ENCODE measurements around the gene THAP4. TPM values are rescaled to one million over a fixed set of nuclear protein-coding genes. Genes with fewer than 3 reads are reported as not detected.

THAP4 gene
- total RNA-seq, 2 experiments from 2014 or later = 35.0 to 35.5 TPM

GRCh38 chr2:241553512-241553830 lies 83.5 kb downstream of the THAP4 start:
- H3K27me3 Mint-ChIP-seq = peaks cover 28% of the 10 kb centered on the region
- H3K4me1 Mint-ChIP-seq = peaks cover 7% of the 10 kb centered on the region
- ATAC-seq (ENCODE audit: low read depth) (no peak), DNase-seq (no peak)
- H3K27ac Mint-ChIP-seq = no peak overlapping the region
- POLR2A ChIA-PET = no interaction called here
- peaks cover 6% of the 10 kb centered on the region for H3K9me3 Mint-ChIP-seq
- H3K4me3 Mint-ChIP-seq = no peak overlapping the region
- peaks cover 4% of the 10 kb centered on the region for H3K36me3 Mint-ChIP-seq

GRCh38 chr2:241551998-241552737 lies 84.8 kb downstream of the THAP4 start:
- DNase-seq (no peak), ATAC-seq (ENCODE audit: low read depth) (no peak)
- Mint-ChIP-seq H3K4me1 (peaks cover 4% of the 10 kb centered on the region), H3K27me3 (peaks cover 15% of the 10 kb centered on the region), H3K27ac (no peak overlapping the region), H3K4me3 (no peak overlapping the region), H3K36me3 (no peaks in the 10 kb centered on the region), H3K9me3 (peaks cover 2% of the 10 kb centered on the region)
- POLR2A ChIA-PET = no interaction called here

GRCh38 chr2:241551599-241551997 lies 85.4 kb downstream of the THAP4 start:
- Mint-ChIP-seq H3K27me3 (peaks cover 10% of the 10 kb centered on the region), H3K4me1 (peaks cover 4% of the 10 kb centered on the region), H3K36me3 (no peaks in the 10 kb centered on the region), H3K27ac (no peak overlapping the region), H3K4me3 (no peak overlapping the region), H3K9me3 (peaks cover 2% of the 10 kb centered on the region)
- no peak for ATAC-seq (ENCODE audit: low read depth)
- DNase-seq = no peak
- POLR2A ChIA-PET = no interaction called here

GRCh38 chr2:241550616-241551580 lies 86.1 kb downstream of the THAP4 start:
- Mint-ChIP-seq H3K27ac (no peak overlapping the region), H3K4me3 (no peak overlapping the region), H3K9me3 (peaks cover 1% of the 10 kb centered on the region), H3K36me3 (no peaks in the 10 kb centered on the region), H3K27me3 (peaks cover 6% of the 10 kb centered on the region), H3K4me1 (peaks cover 4% of the 10 kb centered on the region)
- no peak for DNase-seq
- ATAC-seq (ENCODE audit: low read depth) = no peak
- POLR2A ChIA-PET = no interaction called here

GRCh38 chr2:241548451-241548835 lies 88.5 kb downstream of the THAP4 start:
- no peaks in the 10 kb centered on the region for H3K4me1 Mint-ChIP-seq
- POLR2A ChIA-PET = no interaction called here
- H3K4me3 Mint-ChIP-seq = no peak overlapping the region
- H3K9me3 Mint-ChIP-seq = no peaks in the 10 kb centered on the region
- H3K27me3 Mint-ChIP-seq = peaks cover 4% of the 10 kb centered on the region
- H3K27ac Mint-ChIP-seq = no peak overlapping the region
- no peak for ATAC-seq (ENCODE audit: low read depth)
- no peak for DNase-seq
- no peaks in the 10 kb centered on the region for H3K36me3 Mint-ChIP-seq

- POLR2A ChIA-PET = interaction anchor here (0.6 kb wide), 1 partner anchor 469 kb away, joined by 3 read pairs; no protein-coding TSS in a partner anchor
- ATAC-seq (ENCODE audit: low read depth) (no peak), DNase-seq (no peak)
- H3K4me3 Mint-ChIP-seq = no peak overlapping the region
- H3K27me3 Mint-ChIP-seq = peaks cover 6% of the 10 kb centered on the region
- no peaks in the 10 kb centered on the region for H3K4me1 Mint-ChIP-seq
- no peak overlapping the region for H3K27ac Mint-ChIP-seq
- H3K9me3 Mint-ChIP-seq = no peaks in the 10 kb centered on the region
- no peaks in the 10 kb centered on the region for H3K36me3 Mint-ChIP-seq
Observed at GRCh38 chr2:241547781-241548450, 89.0 kb downstream of the THAP4 start.

- DNase-seq (no peak), ATAC-seq (ENCODE audit: low read depth) (no peak)
- H3K4me1 Mint-ChIP-seq = no peaks in the 10 kb centered on the region
- POLR2A ChIA-PET = no interaction called here
- H3K27ac Mint-ChIP-seq = no peak overlapping the region
- H3K9me3 Mint-ChIP-seq = no peaks in the 10 kb centered on the region
- peaks cover 8% of the 10 kb centered on the region for H3K27me3 Mint-ChIP-seq
- no peak overlapping the region for H3K4me3 Mint-ChIP-seq
- H3K36me3 Mint-ChIP-seq = no peaks in the 10 kb centered on the region
Observed at GRCh38 chr2:241546771-241547498, 90.0 kb downstream of the THAP4 start.

GRCh38 chr2:241545523-241546473 lies 91.2 kb downstream of the THAP4 start:
- no peak overlapping the region for H3K4me3 Mint-ChIP-seq

GRCh38 chr2:241545106-241545505 lies 91.9 kb downstream of the THAP4 start:
- no peaks in the 10 kb centered on the region for H3K36me3 Mint-ChIP-seq
- H3K27ac Mint-ChIP-seq = no peak overlapping the region
- H3K4me1 Mint-ChIP-seq = peaks cover 2% of the 10 kb centered on the region
- no peaks in the 10 kb centered on the region for H3K9me3 Mint-ChIP-seq
- POLR2A ChIA-PET = no interaction called here
- ATAC-seq (ENCODE audit: low read depth) (no peak), DNase-seq (no peak)
- peaks cover 8% of the 10 kb centered on the region for H3K27me3 Mint-ChIP-seq
- no peak overlapping the region for H3K4me3 Mint-ChIP-seq

More at GRCh38 chr2:241545523-241546473, 91.2 kb downstream of the THAP4 start:
- H3K4me1 Mint-ChIP-seq = no peaks in the 10 kb centered on the region
- H3K27ac Mint-ChIP-seq = no peak overlapping the region
- H3K27me3 Mint-ChIP-seq = peaks cover 6% of the 10 kb centered on the region
- ATAC-seq (ENCODE audit: low read depth) (no peak), DNase-seq (no peak)
- H3K36me3 Mint-ChIP-seq = no peaks in the 10 kb centered on the region
- POLR2A ChIA-PET = no interaction called here
- H3K9me3 Mint-ChIP-seq = no peaks in the 10 kb centered on the region

GRCh38 chr2:241542278-241542605 lies 94.7 kb downstream of the THAP4 start:
- no peak for ATAC-seq (ENCODE audit: low read depth)
- POLR2A ChIA-PET = no interaction called here
- no peak overlapping the region for H3K4me3 Mint-ChIP-seq

GRCh38 chr2:241541564-241542277 lies 95.2 kb downstream of the THAP4 start:
- no peak for DNase-seq
- H3K4me1 Mint-ChIP-seq = peaks cover 2% of the 10 kb centered on the region
- H3K36me3 Mint-ChIP-seq = no peaks in the 10 kb centered on the region
- POLR2A ChIA-PET = no interaction called here
- peaks cover 13% of the 10 kb centered on the region for H3K27me3 Mint-ChIP-seq
- no peak overlapping the region for H3K27ac Mint-ChIP-seq
- no peak overlapping the region for H3K4me3 Mint-ChIP-seq
- no peak for ATAC-seq (ENCODE audit: low read depth)
- H3K9me3 Mint-ChIP-seq = no peaks in the 10 kb centered on the region

More at GRCh38 chr2:241542278-241542605, 94.7 kb downstream of the THAP4 start:
- DNase-seq = no peak
- no peaks in the 10 kb centered on the region for H3K36me3 Mint-ChIP-seq
- H3K27me3 Mint-ChIP-seq = peaks cover 13% of the 10 kb centered on the region
- peaks cover 2% of the 10 kb centered on the region for H3K4me1 Mint-ChIP-seq
- H3K27ac Mint-ChIP-seq = no peak overlapping the region
- no peaks in the 10 kb centered on the region for H3K9me3 Mint-ChIP-seq

All from activated naive CD8-positive, alpha-beta T cell treated with anti-CD3 and anti-CD28 coated beads, Interleukin-2, amount 10 ng/mL, durations not matched to agents 7 days and 5 days (primary cell).